Measurements from ENCODE around the gene NFAT5.
"Not testable (repeated sequence)": the region's sequence is repeated elsewhere in the genome, so short reads cannot be mapped to it uniquely, and the experiment has no call there.

The NFAT5 gene

GRCh38 chr16:69620573-69620972, 54.8 kb downstream of the NFAT5 start:
- TF ChIP-seq, protein P1, sequence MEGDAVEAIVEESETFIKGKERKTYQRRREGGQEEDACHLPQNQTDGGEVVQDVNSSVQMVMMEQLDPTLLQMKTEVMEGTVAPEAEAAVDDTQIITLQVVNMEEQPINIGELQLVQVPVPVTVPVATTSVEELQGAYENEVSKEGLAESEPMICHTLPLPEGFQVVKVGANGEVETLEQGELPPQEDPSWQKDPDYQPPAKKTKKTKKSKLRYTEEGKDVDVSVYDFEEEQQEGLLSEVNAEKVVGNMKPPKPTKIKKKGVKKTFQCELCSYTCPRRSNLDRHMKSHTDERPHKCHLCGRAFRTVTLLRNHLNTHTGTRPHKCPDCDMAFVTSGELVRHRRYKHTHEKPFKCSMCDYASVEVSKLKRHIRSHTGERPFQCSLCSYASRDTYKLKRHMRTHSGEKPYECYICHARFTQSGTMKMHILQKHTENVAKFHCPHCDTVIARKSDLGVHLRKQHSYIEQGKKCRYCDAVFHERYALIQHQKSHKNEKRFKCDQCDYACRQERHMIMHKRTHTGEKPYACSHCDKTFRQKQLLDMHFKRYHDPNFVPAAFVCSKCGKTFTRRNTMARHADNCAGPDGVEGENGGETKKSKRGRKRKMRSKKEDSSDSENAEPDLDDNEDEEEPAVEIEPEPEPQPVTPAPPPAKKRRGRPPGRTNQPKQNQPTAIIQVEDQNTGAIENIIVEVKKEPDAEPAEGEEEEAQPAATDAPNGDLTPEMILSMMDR (IDR thresholded peaks at IDR 0.05; ENCODE audit: low read depth, low read length), result no peak
- Histone ChIP-seq H3K4me1 (no peaks in the 10 kb centered on the region; the same call in 1 of the 2 replicates), H3K36me3 (no peaks in the 10 kb centered on the region), H3K27me3 (no peaks in the 10 kb centered on the region), H3K9me3 (no peaks in the 10 kb centered on the region), H3K4me3 (ENCODE audit: low read depth, low read length) (no peak overlapping the region)
- DNase-seq, result no peak

- DNase-seq, result no peak
- 0 out of 2 replicates have a peak, but pooled peaks cover 2% of the 10 kb centered on the region for H3K36me3 ChIP-seq
- no peaks in the 10 kb centered on the region for H3K27me3 ChIP-seq
- TF ChIP-seq, protein P1 (IDR thresholded peaks at IDR 0.05; ENCODE audit: low read depth, low read length), result no peak
- H3K4me1 ChIP-seq, result no peaks in the 10 kb centered on the region; the same call in 1 of the 2 replicates
- no peaks in the 10 kb centered on the region for H3K9me3 ChIP-seq
- no peak overlapping the region for H3K4me3 ChIP-seq (ENCODE audit: low read depth, low read length)
Measured at GRCh38 chr16:69621225-69621624, 55.5 kb downstream of the NFAT5 start.

GRCh38 chr16:69626256-69626655, 60.5 kb downstream of the NFAT5 start:
- H3K9me3 ChIP-seq, result no peaks in the 10 kb centered on the region
- no peak for DNase-seq
- H3K27me3 ChIP-seq, result no peaks in the 10 kb centered on the region
- H3K4me3 ChIP-seq (ENCODE audit: low read depth, low read length), result no peak overlapping the region
- H3K4me1 ChIP-seq, result no peaks in the 10 kb centered on the region
- TF ChIP-seq, protein P1 (IDR thresholded peaks at IDR 0.05; ENCODE audit: low read depth, low read length), result no peak
- peaks cover 10% of the 10 kb centered on the region for H3K36me3 ChIP-seq

DNA sequence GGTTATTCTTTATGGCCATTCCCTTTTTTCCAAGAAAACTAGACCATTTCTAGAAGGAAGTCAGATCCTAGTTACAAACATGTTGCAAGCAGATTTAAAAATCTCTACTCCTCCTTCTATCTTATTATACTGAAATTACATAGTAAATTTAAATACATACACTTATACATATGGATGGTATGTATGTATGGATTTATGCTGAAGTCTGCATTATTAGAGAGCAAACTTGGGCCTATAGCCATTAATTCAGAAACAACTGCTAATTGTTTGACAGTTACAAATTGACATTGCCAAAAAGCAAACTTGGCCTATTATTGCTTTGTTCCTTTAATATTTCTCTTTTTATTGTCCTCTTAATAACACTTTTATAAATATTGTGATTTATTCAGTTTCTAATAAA, 67.1 kb downstream of the NFAT5 start:
- H3K4me3 ChIP-seq (ENCODE audit: low read depth, low read length), result no peak overlapping the region
- no peaks in the 10 kb centered on the region for H3K9me3 ChIP-seq
- H3K4me1 ChIP-seq, result no peaks in the 10 kb centered on the region
- H3K27me3 ChIP-seq, result no peaks in the 10 kb centered on the region
- H3K36me3 ChIP-seq, result peaks cover 26% of the 10 kb centered on the region
- no peak for DNase-seq
- TF ChIP-seq, protein P1 (IDR thresholded peaks at IDR 0.05; ENCODE audit: low read depth, low read length), result no peak

DNA sequence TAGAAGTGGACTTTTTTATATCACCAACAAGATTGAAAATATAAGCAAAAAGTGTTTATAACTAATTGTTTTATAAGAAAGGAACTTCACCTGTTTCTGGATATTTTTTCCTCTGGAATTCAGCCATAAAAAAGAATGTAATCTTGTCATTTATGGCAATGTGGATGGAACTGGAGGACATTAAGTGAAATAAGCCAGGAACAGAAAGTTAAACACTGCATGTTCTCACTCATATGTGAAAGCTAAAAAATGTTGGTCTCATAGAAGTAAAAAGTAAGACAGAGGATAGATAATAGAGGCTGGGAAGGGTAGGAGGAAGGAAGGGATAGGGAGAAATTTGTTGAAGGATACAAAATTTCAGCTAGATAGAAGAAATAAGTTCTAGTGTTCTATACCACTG, 67.6 kb downstream of the NFAT5 start:
- TF ChIP-seq, protein P1 (IDR thresholded peaks at IDR 0.05; ENCODE audit: low read depth, low read length), result no peak
- Histone ChIP-seq H3K9me3 (no peaks in the 10 kb centered on the region), H3K4me3 (ENCODE audit: low read depth, low read length) (no peak overlapping the region), H3K27me3 (no peaks in the 10 kb centered on the region), H3K4me1 (no peaks in the 10 kb centered on the region), H3K36me3 (peaks cover 26% of the 10 kb centered on the region)
- no peak for DNase-seq

GRCh38 chr16:69636563-69637146, 70.9 kb downstream of the NFAT5 start:
- not testable (repeated sequence) for H3K9me3 ChIP-seq; H3K27me3 ChIP-seq; H3K4me3 ChIP-seq (ENCODE audit: low read depth, low read length); DNase-seq; H3K4me1 ChIP-seq
- H3K36me3 ChIP-seq, result peaks cover 19% of the 10 kb centered on the region

DNA sequence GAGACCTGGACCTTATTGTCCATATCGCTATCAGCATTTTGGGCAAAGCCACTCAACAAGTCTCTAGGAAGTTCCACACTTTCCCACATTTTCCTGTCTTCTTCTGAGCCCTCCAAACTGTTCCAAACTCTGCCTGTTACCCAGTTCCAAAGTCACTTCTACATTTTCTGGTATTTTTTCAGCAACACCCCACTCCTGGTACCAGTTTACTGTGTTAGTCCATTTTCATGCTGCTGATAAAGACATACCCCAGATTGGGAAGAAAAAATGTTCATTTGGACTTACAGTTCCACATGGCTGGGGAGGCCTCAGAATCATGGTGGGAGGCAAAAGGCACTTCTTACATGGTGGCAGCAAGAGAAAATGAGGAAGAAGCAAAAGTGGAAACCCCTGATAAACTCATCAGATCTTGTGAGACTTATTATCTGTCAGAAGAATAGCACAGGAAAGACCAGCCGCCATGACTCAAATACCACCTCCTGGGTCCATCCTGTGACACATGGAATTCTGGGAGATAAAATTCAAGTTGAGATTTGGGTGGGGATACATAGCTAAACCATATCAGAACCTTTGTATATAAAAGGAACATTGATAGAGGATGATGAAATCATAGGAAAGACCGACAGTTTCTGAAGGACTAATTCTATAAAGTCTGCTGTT, 71.6 kb downstream of the NFAT5 start:
- not testable (repeated sequence) for H3K4me3 ChIP-seq (ENCODE audit: low read depth, low read length); H3K4me1 ChIP-seq; DNase-seq; H3K9me3 ChIP-seq; H3K27me3 ChIP-seq
- H3K36me3 ChIP-seq, result peaks cover 19% of the 10 kb centered on the region

- not testable (repeated sequence) for DNase-seq; H3K4me1 ChIP-seq; H3K27me3 ChIP-seq; H3K9me3 ChIP-seq; H3K4me3 ChIP-seq (ENCODE audit: low read depth, low read length); H3K36me3 ChIP-seq
Measured at GRCh38 chr16:69643997-69644396, 78.2 kb downstream of the NFAT5 start.

All from BE2C (cell line).